RPMI8226 (cell line): ENCODE results near the gene SOX15.
"Not testable (repeated sequence)": the region's sequence is repeated elsewhere in the genome, so short reads cannot be mapped to it uniquely, and the experiment has no call there.

Experiments
- DNase-seq: peaks from one replicate; pipeline ENCODE4 v3.0.0-alpha.2; 2015

The SOX15 gene

DNA sequence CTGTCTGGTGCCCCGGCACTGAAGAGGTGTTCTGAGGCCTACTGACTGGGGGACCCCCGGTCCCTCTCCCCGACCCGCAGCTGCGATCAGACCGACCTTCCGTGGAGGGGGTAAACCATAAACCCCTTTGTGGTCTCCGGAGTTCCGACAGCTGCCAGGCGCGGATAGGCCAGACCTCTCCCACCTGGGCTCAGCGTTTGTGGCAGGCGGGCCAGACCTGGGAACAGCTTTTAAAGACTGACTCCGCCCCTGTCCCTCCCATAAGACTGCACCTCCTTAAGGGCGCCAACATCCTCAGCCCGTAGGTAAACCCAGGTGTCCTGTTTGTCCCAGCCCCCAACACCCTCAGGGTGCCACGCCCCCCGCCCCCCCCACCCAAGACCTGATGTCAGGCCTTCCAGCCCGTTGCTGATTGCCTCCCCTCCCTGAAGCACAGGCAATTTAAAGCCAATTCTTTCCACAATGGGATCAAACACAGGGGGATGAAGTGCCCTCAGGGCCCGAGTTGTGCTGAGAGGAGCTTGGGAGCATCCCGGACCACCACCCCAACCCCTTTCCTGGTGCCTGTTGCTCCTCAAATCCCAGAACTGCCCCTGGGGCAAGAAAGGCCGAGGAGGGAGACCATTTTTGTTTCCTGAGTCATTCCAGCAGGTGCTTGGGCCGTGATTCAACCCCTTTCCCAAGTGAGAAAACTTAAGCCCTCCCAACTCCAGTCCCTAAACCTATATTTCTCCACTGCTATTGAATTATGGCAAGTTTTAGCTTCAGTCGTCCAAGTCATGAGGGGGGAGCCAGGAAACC is at the start of gene SOX15:
Gene SOX15, minus strand, starts transcription at position 204 of the 801 bp plus-strand sequence. CDS start 418 bp downstream, outside the sequence.
- DNase-seq, result no peak

- no peak for DNase-seq
Measured at GRCh38 chr17:7636163-7636562, 46.3 kb upstream of the SOX15 start.

GRCh38 chr17:7634384-7634783 is 44.5 kb upstream of the SOX15 start:
- DNase-seq, result no peak

DNA sequence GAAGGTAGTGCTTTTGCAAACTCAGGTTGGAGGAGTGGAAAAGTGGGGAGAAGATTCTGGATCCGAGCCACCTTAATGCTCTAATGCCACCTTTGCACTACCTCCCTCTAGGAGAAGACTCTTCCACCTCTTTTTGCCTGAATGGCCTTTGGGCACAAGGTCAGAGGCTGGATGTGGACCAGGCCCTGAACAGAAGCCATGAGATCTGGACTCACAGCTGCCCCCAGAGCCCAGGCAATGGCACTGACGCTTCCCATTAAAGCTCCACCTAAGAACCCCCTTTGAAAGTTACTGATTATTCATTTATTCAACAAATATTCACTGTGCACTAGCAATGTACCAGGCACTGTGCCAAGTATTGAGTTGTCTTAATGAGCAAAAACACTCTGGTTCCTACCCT is 43.2 kb upstream of the SOX15 start:
- DNase-seq, result no peak

DNA sequence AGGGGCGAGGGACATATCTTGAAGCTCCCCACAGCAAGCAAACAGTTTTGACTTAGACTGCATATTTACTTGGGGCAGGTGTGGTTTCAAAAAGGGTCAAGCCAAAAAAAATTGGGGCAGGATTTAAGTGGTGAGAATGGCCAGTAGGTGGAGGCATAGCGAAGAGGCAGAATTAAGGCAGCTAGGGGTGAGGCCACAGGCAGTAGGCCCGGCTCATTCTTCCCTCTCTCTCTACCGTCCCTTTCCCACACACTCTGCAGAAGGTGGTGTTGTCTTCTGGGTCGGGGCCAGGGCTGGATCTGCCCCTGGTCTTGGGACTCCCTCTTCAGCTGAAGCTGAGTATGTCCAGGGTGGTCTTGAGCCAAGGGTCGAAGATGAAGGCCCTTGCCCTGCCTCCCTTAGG is 42.6 kb upstream of the SOX15 start:
- DNase-seq, result peak; percentile 71

DNA sequence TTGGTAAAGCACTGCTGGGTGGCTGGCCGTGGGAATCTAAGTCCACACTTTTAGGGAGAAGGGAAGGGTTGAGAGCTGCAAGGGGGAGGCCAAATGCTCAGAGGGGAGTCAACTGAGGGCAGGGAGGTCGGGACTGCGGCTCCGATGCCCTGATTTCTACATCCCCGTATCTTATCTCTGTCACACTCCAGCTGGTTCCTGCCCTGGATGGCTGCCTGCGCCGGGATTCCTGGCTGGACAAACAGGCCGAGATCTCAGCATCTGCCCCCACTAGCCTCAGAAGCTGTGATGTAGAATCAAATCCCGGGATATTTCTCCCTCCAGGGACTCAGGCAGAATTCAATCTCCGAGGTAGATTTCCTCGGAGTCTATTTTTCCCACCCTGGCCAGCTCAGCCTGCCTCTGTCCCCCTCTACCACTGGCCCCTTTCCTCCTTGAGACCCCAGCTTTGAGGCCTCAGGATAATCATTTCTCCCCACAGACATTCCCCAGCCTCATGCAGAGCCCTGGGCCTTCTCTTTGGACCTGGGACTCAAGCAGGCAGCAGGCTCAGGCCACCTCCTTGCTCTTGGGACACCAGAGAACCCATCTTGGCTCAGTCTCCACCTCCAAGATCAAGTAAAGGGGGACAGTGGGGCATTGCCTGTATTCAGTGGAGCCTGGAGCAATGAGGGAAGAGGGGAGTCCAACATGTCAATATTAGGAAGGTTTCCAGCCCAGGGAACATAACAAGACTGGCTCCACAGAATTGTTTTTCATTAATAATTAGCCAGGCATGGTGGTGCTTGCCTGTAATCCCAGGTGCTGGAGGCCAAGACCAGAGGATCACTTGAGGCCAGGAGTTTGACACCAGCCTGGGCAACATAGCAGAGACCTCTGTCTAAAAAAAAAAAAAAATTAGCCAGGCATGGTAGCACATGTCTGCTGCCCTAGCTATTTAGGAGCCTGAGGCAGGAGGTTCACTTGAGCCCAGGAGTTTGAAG is 41.8 kb upstream of the SOX15 start:
- DNase-seq, result no peak

DNA sequence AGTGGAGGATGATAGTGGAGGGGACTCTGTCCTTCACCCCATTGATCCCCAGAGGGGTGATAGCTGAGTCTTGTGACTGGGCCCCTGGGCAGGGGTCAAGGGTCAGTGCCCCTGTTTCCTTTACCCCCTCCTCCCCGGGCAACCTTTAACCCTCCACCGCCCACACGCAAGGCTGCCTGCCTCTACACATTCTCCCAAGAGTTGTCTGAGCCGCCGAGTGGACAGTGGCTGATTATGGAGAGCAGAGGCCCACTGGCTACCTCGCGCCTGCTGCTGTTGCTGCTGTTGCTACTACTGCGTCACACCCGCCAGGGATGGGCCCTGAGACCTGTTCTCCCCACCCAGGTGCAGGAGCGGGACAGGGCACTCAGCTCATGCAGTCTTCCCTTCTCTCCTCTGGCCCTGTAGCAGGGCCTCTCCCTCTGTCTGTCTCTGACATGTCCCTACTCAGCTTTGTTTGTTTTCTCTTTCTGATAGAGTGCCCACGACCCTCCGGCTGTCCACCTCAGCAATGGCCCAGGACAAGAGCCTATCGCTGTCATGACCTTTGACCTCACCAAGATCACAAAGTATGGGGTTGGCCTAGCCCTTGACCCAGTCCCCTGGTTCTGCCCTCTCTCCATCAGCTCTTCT is 40.2 kb upstream of the SOX15 start, which contains the start of gene SHBG:
Gene SHBG, plus strand, starts transcription at position 197 of the 633 bp plus-strand sequence. Its CDS starts 38 bp downstream, at position 235.
- no peak for DNase-seq

DNA sequence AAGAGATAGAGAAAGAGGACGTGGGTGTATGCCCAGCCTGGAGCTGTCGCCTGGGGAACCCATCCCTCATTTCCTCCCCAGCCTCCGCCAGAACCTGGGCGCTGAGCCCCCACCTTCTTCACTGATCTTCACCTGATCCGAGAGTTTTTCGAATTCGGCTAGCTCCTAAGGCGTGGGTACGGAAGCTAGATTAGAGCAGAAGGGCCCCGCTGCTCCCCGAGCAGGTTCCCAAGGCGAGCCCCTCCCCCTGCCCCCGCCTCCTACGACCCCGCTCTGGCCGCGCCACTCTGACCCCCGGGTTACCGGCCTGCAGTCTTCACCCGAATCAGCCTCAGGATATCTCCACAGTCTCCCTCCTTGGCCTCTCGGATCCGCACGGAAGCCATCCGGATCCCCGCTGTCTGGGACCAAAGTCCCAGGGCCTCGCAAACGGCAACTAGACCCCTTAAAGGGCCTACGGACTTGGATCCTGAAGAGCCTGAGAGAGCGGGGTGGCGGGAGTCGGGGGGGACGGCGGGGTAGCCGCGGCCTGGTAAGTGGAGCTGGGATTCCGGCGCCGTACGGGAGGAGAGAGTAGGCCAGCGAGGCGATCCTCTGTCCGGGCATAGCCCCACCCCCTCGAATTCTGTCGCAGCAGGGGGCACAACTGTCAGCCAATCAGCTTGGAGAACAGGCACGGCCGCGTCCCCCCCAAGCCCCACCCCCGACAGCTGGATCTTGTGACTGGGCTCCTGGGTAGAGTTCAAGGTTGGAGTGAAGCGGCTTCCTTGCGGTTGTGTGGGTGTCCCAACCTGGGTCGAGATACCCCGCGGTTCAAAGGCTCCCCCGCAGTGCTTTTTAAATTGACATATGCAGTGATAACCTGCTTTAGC is 37.6 kb upstream of the SOX15 start, which contains the start of gene SAT2:
Gene SAT2, minus strand, starts transcription at position 572 of the 872 bp plus-strand sequence. Its CDS starts 186 bp downstream, at position 386.
- DNase-seq, result peak; percentile 90

DNA sequence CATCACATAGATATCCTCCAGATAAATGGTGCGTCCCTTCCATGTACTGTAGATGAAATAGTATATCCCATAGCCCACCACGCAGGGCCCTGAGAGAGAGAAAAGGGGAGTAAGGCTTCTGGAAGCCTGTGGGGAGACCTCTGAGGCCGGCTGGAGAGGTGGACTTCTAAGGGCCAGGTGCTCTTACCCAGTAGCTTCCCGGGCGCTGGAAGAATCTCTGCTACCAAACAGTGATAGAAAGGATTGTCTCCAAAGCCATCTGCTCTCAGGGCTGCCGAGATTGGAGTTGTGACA is 37.0 kb upstream of the SOX15 start:
- no peak for DNase-seq

DNA sequence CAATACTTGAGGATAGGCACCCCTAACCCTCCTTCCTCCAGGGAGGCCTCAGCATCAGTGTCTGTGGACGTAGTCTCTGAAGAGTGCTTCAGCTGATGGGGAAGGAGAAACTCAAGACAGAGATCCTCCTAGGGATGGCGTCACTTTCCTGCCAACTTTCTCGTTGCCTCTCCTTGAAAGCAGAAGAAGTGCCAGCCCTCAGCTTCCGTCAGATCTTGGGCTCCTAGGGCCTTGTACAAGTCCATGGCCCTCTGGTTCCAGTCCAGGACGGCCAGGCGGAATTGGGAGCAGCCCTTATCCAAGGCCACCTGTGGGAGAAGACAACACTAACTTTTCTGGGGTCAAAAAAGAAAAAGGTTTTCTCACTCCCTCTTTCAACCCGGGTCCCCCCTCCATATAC is 36.4 kb upstream of the SOX15 start:
- DNase-seq, result no peak

- DNase-seq, result not testable (repeated sequence)
Measured at GRCh38 chr17:7625749-7626148, 35.9 kb upstream of the SOX15 start.

DNA sequence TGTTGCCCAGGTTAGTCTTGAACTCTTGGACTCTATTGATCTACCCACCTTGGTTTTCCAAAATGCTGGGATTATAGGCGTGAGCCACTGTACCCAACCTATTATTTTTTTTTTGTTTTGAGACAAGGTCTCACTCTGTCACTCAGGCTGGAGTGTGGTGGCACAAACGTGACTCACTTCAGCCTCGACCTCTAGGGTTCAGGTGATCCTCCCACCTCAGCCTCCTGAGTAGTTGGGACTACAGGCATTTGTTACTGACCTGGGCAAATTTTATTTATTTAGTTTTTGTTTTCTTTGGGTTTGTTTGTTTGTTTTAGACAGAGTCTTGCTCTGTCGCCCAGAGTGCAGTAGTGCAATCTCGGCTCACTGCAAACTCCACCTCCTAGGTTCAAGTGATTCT is 33.8 kb upstream of the SOX15 start:
- DNase-seq, result no peak

- DNase-seq, result no peak
Measured at GRCh38 chr17:7620835-7621234, 30.9 kb upstream of the SOX15 start.

DNA sequence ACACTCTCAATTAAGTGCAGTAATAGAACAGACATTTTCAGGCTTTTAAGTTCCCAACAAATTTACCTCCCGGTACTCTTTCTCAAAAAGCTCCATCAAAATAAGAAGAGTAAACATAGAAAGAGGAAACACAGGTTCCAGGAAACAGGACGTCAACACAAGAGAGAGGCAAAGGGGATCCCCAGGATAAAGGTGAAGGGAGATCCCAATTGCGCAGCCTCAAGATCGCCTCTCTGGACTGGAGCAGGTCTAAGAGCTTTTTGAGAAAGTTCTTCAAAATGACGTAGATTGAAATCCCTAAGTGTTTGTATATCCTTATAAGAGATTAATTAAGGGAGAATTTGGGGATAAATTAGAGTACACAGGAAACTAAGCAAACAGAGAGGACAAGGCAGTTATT is 28.7 kb upstream of the SOX15 start:
- no peak for DNase-seq

DNA sequence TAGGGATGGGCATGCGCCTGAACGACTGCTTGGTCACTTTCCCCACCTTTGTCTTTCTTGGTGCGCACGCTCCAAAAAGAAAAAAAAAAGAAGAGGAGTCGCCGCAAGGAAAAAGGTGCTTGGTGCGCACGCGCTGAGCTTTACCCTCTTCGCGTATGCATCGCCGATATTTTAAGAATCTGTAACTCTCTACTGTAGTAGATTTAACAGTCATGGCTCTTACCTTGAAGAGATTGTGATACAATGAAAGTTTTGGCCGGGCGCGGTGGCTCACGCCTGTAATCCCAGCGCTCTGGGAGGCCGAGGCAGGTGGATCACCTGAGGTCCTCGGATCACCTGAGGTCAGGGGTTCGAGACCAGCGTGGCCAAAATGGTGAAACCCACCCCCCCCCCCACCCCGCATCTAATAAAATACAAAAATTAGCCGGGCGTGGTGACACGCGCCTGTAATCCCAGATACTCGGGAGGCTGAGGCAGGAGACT is 25.4 kb upstream of the SOX15 start:
- DNase-seq, result no peak

- peak; percentile 98 for DNase-seq
Measured at GRCh38 chr17:7614425-7615264, 24.8 kb upstream of the SOX15 start, which contains the start of gene FXR2. FXR2 (minus strand) TSS chr17:7614897; CDS start chr17:7614532, 365 bp downstream.

DNA sequence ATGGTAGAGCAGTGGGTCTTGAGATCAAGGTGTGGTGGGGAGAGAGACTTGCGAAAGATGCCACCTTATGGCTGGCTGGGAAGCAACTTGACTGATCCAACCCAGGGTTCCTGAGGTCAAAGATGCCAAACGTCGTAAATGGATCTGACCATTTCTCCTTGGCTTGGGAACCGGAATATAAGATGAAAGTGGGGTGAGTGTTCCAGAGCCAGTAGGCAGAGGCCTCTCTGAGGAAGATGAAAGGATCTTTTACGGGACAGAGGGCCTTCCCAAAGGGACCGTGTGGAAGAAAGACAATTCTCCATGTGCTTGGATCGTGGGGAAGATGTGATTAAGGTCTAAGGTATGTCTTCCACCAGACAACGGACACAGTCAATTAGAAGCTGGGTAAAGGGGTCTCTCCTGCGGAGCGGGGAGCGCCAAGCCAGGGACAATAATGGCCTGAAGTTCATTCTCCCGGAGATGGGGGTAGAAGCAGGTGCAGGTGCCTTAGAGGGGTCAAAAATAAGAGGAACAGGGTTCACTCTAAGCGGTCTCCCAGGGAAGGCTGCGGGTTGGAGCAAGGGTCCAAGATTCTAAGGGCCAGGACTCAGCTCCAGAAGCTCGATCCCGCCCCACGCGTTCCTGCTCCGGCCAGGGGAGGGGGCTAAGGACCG is 24.0 kb upstream of the SOX15 start:
- DNase-seq, result peak; percentile 41

GRCh38 chr17:7612294-7612640 is 22.4 kb upstream of the SOX15 start:
- DNase-seq, result no peak

GRCh38 chr17:7611635-7612293 is 21.9 kb upstream of the SOX15 start:
- DNase-seq, result no peak

DNA sequence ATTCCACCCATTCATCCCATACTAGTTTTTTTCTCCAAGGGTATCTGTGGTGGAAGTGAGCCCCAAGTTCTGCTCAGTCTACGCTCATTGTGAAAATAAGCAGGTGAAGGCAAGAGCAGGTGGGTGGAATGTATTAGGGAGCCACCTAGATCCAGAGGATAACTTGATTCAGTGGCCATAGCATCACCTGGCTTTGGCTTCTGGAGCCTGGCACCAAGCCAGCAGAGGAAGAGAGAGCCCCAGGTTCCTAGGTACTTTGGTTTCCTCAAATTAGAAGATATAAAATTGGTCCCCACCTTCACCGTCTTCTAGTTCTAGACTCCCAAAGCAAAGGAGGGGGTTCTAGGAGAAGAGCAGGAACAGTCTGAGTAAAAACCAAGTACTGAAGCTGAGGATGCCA is 20.7 kb upstream of the SOX15 start:
- DNase-seq, result no peak
